ENCODE data around the gene NRSN2. TPM values are rescaled to one million over a fixed set of nuclear protein-coding genes. Genes with fewer than 3 reads are reported as not detected.

The NRSN2 gene
- total RNA-seq, 1 experiment from 2014 or later: 44.9 TPM

DNA sequence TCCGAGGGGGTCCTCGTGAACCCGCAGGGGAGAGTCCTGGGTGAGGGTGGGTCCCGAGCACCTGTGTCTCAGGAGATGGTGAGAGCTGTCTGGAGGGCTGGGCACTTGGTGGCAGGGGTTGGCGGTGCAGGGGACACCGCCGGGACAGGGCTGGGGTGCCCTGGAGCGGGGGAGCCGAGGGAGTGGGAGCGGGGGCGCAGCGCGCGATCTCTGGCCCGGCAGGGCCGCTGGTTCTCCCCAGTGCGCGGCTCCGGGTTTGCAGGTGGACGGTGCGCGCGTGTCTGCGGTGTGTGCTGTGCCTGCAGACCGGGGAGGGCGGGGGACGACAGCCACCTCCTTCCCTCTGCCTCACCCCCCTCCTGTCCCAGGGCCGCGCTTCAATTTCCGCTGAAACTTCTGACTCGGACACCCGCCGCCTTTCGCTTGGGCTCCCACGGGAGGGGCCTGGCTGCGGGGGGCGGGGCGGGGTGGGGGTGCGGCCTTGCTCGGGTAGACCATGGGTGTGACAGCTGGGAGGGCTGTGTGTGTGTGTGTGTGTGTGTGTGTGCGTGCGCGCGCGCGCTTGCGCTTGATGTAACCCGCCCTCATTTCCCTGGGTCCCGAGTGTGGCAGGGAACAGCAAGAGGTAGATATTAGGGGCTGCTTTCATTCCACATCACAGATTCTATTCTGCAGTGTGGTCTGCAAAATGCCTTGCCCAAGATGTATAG, 34.8 kb downstream of the NRSN2 start:
- CTCF ChIA-PET: interaction anchor here (0.9 kb wide), 1 partner anchor 50 kb away, joined by 3 read pairs; no protein-coding TSS in a partner anchor

DNA sequence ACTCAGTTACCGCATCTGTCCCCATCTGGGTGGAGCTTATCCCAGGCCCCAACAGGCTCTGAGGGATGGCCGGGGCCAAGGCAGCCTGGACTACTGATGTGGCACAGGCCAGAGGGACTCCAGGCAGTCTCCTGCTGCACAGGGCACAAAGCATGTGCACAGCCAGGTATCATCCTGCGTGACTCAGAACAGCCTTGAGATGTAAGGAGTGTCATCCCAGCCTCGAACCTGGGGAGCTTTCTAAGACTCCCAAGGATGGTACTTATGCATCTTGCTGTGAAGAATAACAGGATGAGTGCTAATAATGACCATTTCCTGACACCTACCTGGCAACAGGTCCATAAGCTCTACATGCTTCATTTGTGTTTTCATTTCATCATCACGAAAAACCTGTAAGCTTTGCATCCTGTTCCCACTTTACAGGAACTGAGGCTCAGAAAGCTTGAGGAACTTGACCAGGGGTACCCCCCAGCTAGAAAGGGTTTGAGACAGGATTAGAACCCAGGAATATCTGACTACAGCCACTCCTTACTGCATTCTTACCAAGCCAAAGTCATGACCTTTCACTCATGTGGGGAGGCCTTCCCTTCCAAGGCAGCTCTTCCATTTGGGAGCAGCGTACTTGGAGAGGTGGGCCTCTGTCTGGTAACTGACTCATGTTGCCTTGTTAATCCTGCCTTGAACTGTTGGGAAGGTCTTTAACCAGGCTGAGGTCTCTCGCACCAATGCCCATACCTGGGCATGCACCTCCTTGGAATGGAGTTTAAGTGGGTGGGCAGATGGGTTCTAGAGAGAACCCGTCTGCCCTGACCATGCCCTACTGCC, 35.6 kb downstream of the NRSN2 start:
- TF ChIP-seq SIN3A (IDR thresholded peaks at IDR 0.05; ENCODE audit: borderline replicate concordance, insufficient read depth, low read depth, low read length) (no peak), POLR2AphosphoS5 (IDR thresholded peaks at IDR 0.05; ENCODE audit: low read depth, low read length) (peak; percentile 7; the same call in 1 of the 2 replicates)
- TF ChIP-seq, protein P1, sequence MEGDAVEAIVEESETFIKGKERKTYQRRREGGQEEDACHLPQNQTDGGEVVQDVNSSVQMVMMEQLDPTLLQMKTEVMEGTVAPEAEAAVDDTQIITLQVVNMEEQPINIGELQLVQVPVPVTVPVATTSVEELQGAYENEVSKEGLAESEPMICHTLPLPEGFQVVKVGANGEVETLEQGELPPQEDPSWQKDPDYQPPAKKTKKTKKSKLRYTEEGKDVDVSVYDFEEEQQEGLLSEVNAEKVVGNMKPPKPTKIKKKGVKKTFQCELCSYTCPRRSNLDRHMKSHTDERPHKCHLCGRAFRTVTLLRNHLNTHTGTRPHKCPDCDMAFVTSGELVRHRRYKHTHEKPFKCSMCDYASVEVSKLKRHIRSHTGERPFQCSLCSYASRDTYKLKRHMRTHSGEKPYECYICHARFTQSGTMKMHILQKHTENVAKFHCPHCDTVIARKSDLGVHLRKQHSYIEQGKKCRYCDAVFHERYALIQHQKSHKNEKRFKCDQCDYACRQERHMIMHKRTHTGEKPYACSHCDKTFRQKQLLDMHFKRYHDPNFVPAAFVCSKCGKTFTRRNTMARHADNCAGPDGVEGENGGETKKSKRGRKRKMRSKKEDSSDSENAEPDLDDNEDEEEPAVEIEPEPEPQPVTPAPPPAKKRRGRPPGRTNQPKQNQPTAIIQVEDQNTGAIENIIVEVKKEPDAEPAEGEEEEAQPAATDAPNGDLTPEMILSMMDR (IDR thresholded peaks at IDR 0.05): no peak
- in situ Hi-C loops (cut with HindIII; ENCODE audit: low pct_unique_long_range_greater_than_20kb, low sequenced_read_pairs) (no loop called here), intact Hi-C loops (cut with micrococcal nuclease; ENCODE audit: unreplicated experiment) (no loop called here)
- Histone ChIP-seq H3K4me3 (ENCODE audit: low read depth in 2 of 2, low read length in 2 of 2) (peak overlapping the region; percentile 56 to 76), H3K36me3 (ENCODE audit: control insufficient read depth, insufficient read depth, low read length) (no peaks in the 10 kb centered on the region), H3K4me1 (ENCODE audit: control insufficient read depth, insufficient read depth, low read length) (peaks cover 17% of the 10 kb centered on the region), H3K9me3 (ENCODE audit: control insufficient read depth, insufficient read depth, low read depth, low read length) (no peaks in the 10 kb centered on the region), H3K27me3 (ENCODE audit: control insufficient read depth, insufficient read depth, low read length) (no peaks in the 10 kb centered on the region), H3K27ac (ENCODE audit: low read length) (peak overlapping the region; percentile 81)
- no TSS peak for BruUV-seq (replicated peaks)
- POLR2A ChIA-PET: interaction anchor here (0.7 kb wide), 1 partner anchor 10 kb away, joined by 4 read pairs; no protein-coding TSS in a partner anchor
- DNase-seq (ENCODE audit: low read depth, low spot score): no peak
- CTCF ChIA-PET: interaction anchor here (0.9 kb wide), 1 partner anchor 49 kb away, joined by 3 read pairs; no protein-coding TSS in a partner anchor
- ATAC-seq: peak; percentile 56

More for the DNA sequence above, 34.8 kb downstream of the NRSN2 start:
- Histone ChIP-seq H3K27me3 (ENCODE audit: control insufficient read depth, insufficient read depth, low read length) (no peaks in the 10 kb centered on the region), H3K27ac (ENCODE audit: low read length) (peak overlapping the region; percentile 81), H3K4me1 (ENCODE audit: control insufficient read depth, insufficient read depth, low read length) (peaks cover 17% of the 10 kb centered on the region), H3K4me3 (ENCODE audit: low read depth in 2 of 2, low read length in 2 of 2) (peak overlapping the region; percentile 56 to 76), H3K36me3 (ENCODE audit: control insufficient read depth, insufficient read depth, low read length) (no peaks in the 10 kb centered on the region), H3K9me3 (ENCODE audit: control insufficient read depth, insufficient read depth, low read depth, low read length) (no peaks in the 10 kb centered on the region)
- ATAC-seq (peak; percentile 74), DNase-seq (ENCODE audit: low read depth, low spot score) (no peak)
- POLR2A ChIA-PET: no interaction called here
- in situ Hi-C loops (cut with HindIII; ENCODE audit: low pct_unique_long_range_greater_than_20kb, low sequenced_read_pairs): no loop called here
- intact Hi-C loops (cut with micrococcal nuclease; ENCODE audit: unreplicated experiment): no loop called here
- TF ChIP-seq SIN3A (IDR thresholded peaks at IDR 0.05; ENCODE audit: borderline replicate concordance, insufficient read depth, low read depth, low read length): 0 out of 2 replicates have a peak, but pooled peaks have one; percentile 30
- TF ChIP-seq, protein P1 (IDR thresholded peaks at IDR 0.05): no peak
- TF ChIP-seq TCF7L2 (IDR thresholded peaks at IDR 0.05; ENCODE audit: low read depth, low read length): peak; percentile 77; the same call in 1 of the 2 replicates
- peak; percentile 54; the same call in 1 of the 2 replicates for TF ChIP-seq POLR2AphosphoS5 (IDR thresholded peaks at IDR 0.05; ENCODE audit: low read depth, low read length)
- BruUV-seq (replicated peaks): no TSS peak

DNA sequence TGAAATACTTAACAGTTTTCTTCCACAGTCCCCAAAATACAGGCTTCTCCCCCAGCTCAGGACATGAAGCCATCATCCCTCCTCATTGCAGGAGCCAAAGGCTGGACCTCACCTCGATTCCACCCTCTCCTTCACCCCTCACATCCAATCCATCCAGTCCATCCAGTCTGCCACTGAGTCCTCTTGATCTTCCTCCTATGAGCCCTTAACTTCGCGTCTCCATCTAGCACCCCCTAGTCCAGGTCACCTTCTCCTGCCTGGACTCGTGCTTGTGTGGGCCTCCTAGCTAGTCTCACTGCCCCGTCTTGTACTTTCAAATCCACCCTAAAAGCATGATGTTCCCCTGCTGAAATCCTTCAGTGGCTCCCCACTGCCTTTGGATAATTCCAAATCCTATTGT, 37.0 kb downstream of the NRSN2 start:
- Histone ChIP-seq H3K27ac (ENCODE audit: low read length) (peak overlapping the region; percentile 8; the same call in 1 of the 2 replicates), H3K36me3 (ENCODE audit: control insufficient read depth, insufficient read depth, low read length) (no peaks in the 10 kb centered on the region), H3K4me1 (ENCODE audit: control insufficient read depth, insufficient read depth, low read length) (peaks cover 13% of the 10 kb centered on the region), H3K9me3 (ENCODE audit: control insufficient read depth, insufficient read depth, low read depth, low read length) (no peaks in the 10 kb centered on the region), H3K4me3 (ENCODE audit: low read depth in 2 of 2, low read length in 2 of 2) (peak overlapping the region in 1 of 2 experiments; percentile 76; a peak in 2 of 4 replicates), H3K27me3 (ENCODE audit: control insufficient read depth, insufficient read depth, low read length) (no peaks in the 10 kb centered on the region)
- ATAC-seq: no peak
- ChIA-PET POLR2A (no interaction called here), CTCF (no interaction called here)
- TF ChIP-seq POLR2AphosphoS5 (IDR thresholded peaks at IDR 0.05; ENCODE audit: low read depth, low read length) (no peak), TCF7L2 (IDR thresholded peaks at IDR 0.05; ENCODE audit: low read depth, low read length) (no peak), SIN3A (IDR thresholded peaks at IDR 0.05; ENCODE audit: borderline replicate concordance, insufficient read depth, low read depth, low read length) (no peak)
- TF ChIP-seq, protein P1 (IDR thresholded peaks at IDR 0.05): no peak
- TF ChIP-seq, protein P2, sequence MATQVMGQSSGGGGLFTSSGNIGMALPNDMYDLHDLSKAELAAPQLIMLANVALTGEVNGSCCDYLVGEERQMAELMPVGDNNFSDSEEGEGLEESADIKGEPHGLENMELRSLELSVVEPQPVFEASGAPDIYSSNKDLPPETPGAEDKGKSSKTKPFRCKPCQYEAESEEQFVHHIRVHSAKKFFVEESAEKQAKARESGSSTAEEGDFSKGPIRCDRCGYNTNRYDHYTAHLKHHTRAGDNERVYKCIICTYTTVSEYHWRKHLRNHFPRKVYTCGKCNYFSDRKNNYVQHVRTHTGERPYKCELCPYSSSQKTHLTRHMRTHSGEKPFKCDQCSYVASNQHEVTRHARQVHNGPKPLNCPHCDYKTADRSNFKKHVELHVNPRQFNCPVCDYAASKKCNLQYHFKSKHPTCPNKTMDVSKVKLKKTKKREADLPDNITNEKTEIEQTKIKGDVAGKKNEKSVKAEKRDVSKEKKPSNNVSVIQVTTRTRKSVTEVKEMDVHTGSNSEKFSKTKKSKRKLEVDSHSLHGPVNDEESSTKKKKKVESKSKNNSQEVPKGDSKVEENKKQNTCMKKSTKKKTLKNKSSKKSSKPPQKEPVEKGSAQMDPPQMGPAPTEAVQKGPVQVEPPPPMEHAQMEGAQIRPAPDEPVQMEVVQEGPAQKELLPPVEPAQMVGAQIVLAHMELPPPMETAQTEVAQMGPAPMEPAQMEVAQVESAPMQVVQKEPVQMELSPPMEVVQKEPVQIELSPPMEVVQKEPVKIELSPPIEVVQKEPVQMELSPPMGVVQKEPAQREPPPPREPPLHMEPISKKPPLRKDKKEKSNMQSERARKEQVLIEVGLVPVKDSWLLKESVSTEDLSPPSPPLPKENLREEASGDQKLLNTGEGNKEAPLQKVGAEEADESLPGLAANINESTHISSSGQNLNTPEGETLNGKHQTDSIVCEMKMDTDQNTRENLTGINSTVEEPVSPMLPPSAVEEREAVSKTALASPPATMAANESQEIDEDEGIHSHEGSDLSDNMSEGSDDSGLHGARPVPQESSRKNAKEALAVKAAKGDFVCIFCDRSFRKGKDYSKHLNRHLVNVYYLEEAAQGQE (IDR thresholded peaks at IDR 0.05; ENCODE audit: insufficient read depth in 1 of 2, low read depth in 2 of 2, low read length in 1 of 2): no peak
- in situ Hi-C loops (cut with HindIII; ENCODE audit: low pct_unique_long_range_greater_than_20kb, low sequenced_read_pairs): no loop called here
- intact Hi-C loops (cut with micrococcal nuclease; ENCODE audit: unreplicated experiment): no loop called here
- DNase-seq (ENCODE audit: low read depth, low spot score): no peak
- no TSS peak for BruUV-seq (replicated peaks)
